Naive thymus-derived CD4-positive, alpha-beta T cell (primary cell): ENCODE results near the gene NTNG1. TPM values are rescaled to one million over a fixed set of nuclear protein-coding genes. Genes with fewer than 3 reads are reported as not detected.

Experiments used
- ATAC-seq: fragments of 150-1000 bp; cut with Tn5 transposase; 2 replicates; pipeline ENCODE4 v1.10.0; 2021; ENCODE audit warnings: mild to moderate bottlenecking, moderate library complexity
- CTCF ChIA-PET: fragments of 350-600 bp; sonication (Branson Sonifier 250); formaldehyde crosslinking; loops from one replicate; lab custom pipeline; 2021; ENCODE audit warnings: antibody characterized with exemption; lab: Charles Lee
- POLR2A ChIA-PET: fragments of 350-600 bp; sonication (Branson Sonifier 250); formaldehyde crosslinking; loops from one replicate; lab custom pipeline; 2021; ENCODE audit warnings: antibody characterized with exemption, inconsistent platforms; lab: Charles Lee
- DNase-seq, 9 donors: peaks; one replicate each; pipeline versions ENCODE4 v3.0.0 to v3.0.0-alpha.2; 2020 to 2022; ENCODE audit warnings: mixed read lengths in 1 of 9
- H3K27ac ChIP-seq: one replicate; pipeline ENCODE4 v1.7.0; 2013; ENCODE audit warnings: mild to moderate bottlenecking, low read depth, low read length, moderate library complexity
- H3K27me3 ChIP-seq, 2 donors: one replicate each; pipeline ENCODE4 v1.7.0; 2013; ENCODE audit warnings: low read length in 2 of 2, mild to moderate bottlenecking in 2 of 2, moderate library complexity in 2 of 2; ENCODE audit not compliant: control insufficient read depth in 2 of 2, insufficient read depth in 2 of 2
- H3K36me3 ChIP-seq, 3 experiments: 1 replicate in 2 of 3; 2 replicates in 1 of 3; pipeline ENCODE4 v1.7.0; 2013; ENCODE audit warnings: low read length in 3 of 3, mild to moderate bottlenecking in 3 of 3, moderate library complexity in 1 of 3; ENCODE audit not compliant: insufficient read depth in 3 of 3, control insufficient read depth in 2 of 3
- H3K4me1 ChIP-seq, 2 donors: one replicate each; pipeline ENCODE4 v1.7.0; 2013; ENCODE audit warnings: low read length in 2 of 2, mild to moderate bottlenecking in 2 of 2, moderate library complexity in 1 of 2; ENCODE audit not compliant: control insufficient read depth in 2 of 2, insufficient read depth in 2 of 2
- H3K4me3 ChIP-seq: 2 replicates; pipeline ENCODE4 v1.7.0; 2013; ENCODE audit warnings: mild to moderate bottlenecking, low read length
- H3K9me3 ChIP-seq, 3 experiments: 1 replicate in 2 of 3; 2 replicates in 1 of 3; pipeline ENCODE4 v1.7.0; 2013; ENCODE audit warnings: low read length in 3 of 3; ENCODE audit not compliant: control insufficient read depth in 2 of 3
- H3K27ac Mint-ChIP-seq, 9 donors: one replicate each; pipeline ENCODE4 v1.8.0; 2020 to 2022; ENCODE audit warnings: mixed read lengths in 9 of 9, mild to moderate bottlenecking in 8 of 9, moderate library complexity in 5 of 9, inconsistent platforms in 2 of 9
- H3K27me3 Mint-ChIP-seq, 5 donors: one replicate each; pipeline ENCODE4 v1.8.0; 2021 to 2022; ENCODE audit warnings: mixed read lengths in 5 of 5, mild to moderate bottlenecking in 1 of 5
- H3K36me3 Mint-ChIP-seq, 5 donors: one replicate each; pipeline ENCODE4 v1.8.0; 2020 to 2022; ENCODE audit warnings: mixed read lengths in 5 of 5, mild to moderate bottlenecking in 3 of 5, inconsistent platforms in 1 of 5
- H3K4me1 Mint-ChIP-seq, 7 donors: one replicate each; pipeline ENCODE4 v1.8.0; 2020 to 2022; ENCODE audit warnings: mixed read lengths in 7 of 7, mild to moderate bottlenecking in 3 of 7, inconsistent platforms in 1 of 7
- H3K4me3 Mint-ChIP-seq, 10 donors: one replicate each; pipeline ENCODE4 v1.8.0; 2020 to 2022; ENCODE audit warnings: mild to moderate bottlenecking in 10 of 10, mixed read lengths in 10 of 10, moderate library complexity in 6 of 10, inconsistent platforms in 2 of 10
- H3K9me3 Mint-ChIP-seq, 11 donors: one replicate each; pipeline ENCODE4 v1.8.0; 2020 to 2022; ENCODE audit warnings: mixed read lengths in 11 of 11, mild to moderate bottlenecking in 4 of 11, inconsistent platforms in 1 of 11, moderate library complexity in 1 of 11
- intact Hi-C, 2 donors: fragments of 100-400 bp; cut with micrococcal nuclease; formaldehyde crosslinking; loops; one replicate each; pipeline ENCODE4 v1.15.1; 2023
- polyA plus RNA-seq, 2 donors: library from polyadenylated mRNA; unstranded; fragments of 300-500 nt; fragmentation: Illumina TruSeq; gene quantifications; one replicate each; pipeline ENCODE4 v1.2.3, GENCODE V29; 2021
- total RNA-seq, 6 experiments: library from RNA in 5 of 6; stranded (reverse) in 5 of 6; gene quantifications; 1 replicate in 5 of 6; 2 replicates in 1 of 6; pipeline ENCODE4 v1.2.3 and lab custom pipeline; 2021 to 2026

NTNG1 gene
- total and polyA plus RNA-seq, 7 experiments from 2014 or later: not detected

DNA sequence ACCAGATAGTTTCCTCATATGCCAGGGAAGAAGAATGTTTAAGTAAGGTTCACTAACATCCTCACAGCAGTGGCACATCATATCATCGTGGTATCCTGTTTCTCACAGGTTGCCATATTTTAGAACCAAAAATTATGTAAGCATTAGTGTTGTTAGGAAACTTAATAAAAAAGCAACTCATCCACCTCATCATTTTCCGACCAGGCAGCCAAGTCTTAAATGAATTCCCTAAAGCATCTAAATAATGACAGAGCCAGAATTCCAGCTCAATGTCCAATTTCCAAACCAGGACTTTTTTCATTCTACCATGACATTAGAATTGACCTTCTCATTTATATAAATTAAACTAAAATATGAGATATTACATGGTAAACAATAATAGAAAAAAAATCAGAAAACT is 272.7 kb downstream of the NTNG1 start:
- H3K27ac Mint-ChIP-seq: no peak overlapping the region
- H3K36me3 ChIP-seq: no peaks in the 10 kb centered on the region
- intact Hi-C loops: no loop called here
- no peaks in the 10 kb centered on the region for H3K4me1 ChIP-seq
- no peak for ATAC-seq
- no peaks in the 10 kb centered on the region for H3K36me3 Mint-ChIP-seq
- no peak for DNase-seq
- H3K9me3 ChIP-seq: no peaks in the 10 kb centered on the region
- peaks cover 0 to 24% (median 9%) of the 10 kb centered on the region in 5 donors for H3K27me3 Mint-ChIP-seq
- H3K4me3 Mint-ChIP-seq: no peak overlapping the region
- CTCF ChIA-PET: no interaction called here
- H3K4me3 ChIP-seq: no peak overlapping the region
- POLR2A ChIA-PET: no interaction called here
- no peak overlapping the region for H3K27ac ChIP-seq
- H3K27me3 ChIP-seq: no peaks in the 10 kb centered on the region
- H3K4me1 Mint-ChIP-seq: no peaks in the 10 kb centered on the region
- peaks cover 0 to 2% (median 0%) of the 10 kb centered on the region in 11 donors for H3K9me3 Mint-ChIP-seq

DNA sequence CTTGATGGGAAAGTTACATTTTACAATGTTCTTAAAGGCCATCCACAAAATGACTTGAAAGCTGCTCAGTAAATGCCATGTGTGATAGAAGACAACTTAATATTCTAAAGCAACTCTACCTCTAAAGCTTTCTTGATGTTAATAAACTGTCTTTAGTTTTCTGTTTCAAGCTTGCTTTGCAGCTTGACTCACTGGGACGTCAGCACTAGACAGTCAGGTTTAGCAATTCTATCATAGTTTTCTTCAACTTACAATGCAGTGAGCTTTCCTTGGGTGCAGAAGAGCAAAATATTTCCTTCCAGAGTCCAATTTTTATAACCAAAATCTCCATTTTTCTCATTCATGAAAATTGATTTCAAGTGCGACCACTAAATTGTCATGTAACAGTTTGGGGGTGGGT is 273.1 kb downstream of the NTNG1 start:
- Mint-ChIP-seq H3K27ac (no peak overlapping the region), H3K4me3 (no peak overlapping the region), H3K36me3 (no peaks in the 10 kb centered on the region), H3K4me1 (no peaks in the 10 kb centered on the region), H3K27me3 (peaks cover 0 to 24% (median 11%) of the 10 kb centered on the region in 5 donors), H3K9me3 (peaks cover 0 to 2% (median 0%) of the 10 kb centered on the region in 11 donors)
- CTCF ChIA-PET: no interaction called here
- Histone ChIP-seq H3K4me1 (no peaks in the 10 kb centered on the region), H3K27me3 (no peaks in the 10 kb centered on the region), H3K4me3 (no peak overlapping the region), H3K9me3 (no peaks in the 10 kb centered on the region), H3K36me3 (no peaks in the 10 kb centered on the region), H3K27ac (no peak overlapping the region)
- POLR2A ChIA-PET: no interaction called here
- intact Hi-C loops: no loop called here
- DNase-seq (no peak), ATAC-seq (no peak)

DNA sequence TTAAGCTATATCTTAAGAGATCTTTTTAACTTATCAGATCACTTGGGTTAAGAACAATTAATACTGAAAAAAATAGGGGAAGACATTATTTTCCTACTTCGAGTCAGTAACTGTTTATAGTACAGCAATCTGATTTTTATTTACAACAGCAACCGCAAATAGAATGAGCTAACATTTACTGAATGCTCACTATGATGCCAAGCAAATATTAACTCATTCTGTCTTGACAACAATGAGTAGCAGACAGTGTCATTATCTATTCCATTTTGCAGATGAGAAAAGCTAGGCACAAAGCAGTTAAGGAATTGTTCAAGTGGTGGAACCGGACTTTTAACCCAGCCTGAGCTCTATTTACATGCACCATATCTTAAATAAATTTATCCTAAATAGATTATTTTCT is 273.7 kb downstream of the NTNG1 start:
- Mint-ChIP-seq H3K4me1 (no peaks in the 10 kb centered on the region), H3K27ac (no peak overlapping the region), H3K9me3 (peaks cover 0 to 2% (median 0%) of the 10 kb centered on the region in 11 donors), H3K27me3 (peaks cover 0 to 24% (median 11%) of the 10 kb centered on the region in 5 donors), H3K4me3 (no peak overlapping the region), H3K36me3 (no peaks in the 10 kb centered on the region)
- ATAC-seq: no peak
- Histone ChIP-seq H3K27ac (no peak overlapping the region), H3K9me3 (no peaks in the 10 kb centered on the region), H3K4me3 (no peak overlapping the region), H3K4me1 (no peaks in the 10 kb centered on the region), H3K27me3 (no peaks in the 10 kb centered on the region), H3K36me3 (no peaks in the 10 kb centered on the region)
- ChIA-PET POLR2A (no interaction called here), CTCF (no interaction called here)
- DNase-seq: no peak
- intact Hi-C loops: no loop called here

DNA sequence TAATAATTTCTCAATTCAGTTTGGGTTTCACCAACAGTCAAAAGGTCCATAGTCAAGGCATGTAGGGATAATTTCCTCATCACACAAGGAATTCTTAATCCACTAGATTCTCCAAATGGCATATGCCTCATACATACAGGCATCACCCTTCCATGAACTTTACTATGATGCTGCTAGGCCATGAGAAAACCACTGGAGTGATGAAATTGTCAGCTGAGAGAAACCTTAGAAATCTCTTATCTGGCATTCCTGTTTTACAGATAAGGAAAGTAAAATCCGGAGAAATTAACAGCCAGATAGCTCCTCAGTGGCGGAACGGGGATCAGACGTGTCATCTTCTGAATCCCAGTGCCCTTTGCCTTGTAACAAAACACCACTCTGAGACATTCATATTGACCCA is 274.4 kb downstream of the NTNG1 start:
- POLR2A ChIA-PET: no interaction called here
- Histone ChIP-seq H3K36me3 (no peaks in the 10 kb centered on the region), H3K4me3 (no peak overlapping the region), H3K9me3 (no peaks in the 10 kb centered on the region), H3K27ac (no peak overlapping the region), H3K27me3 (no peaks in the 10 kb centered on the region), H3K4me1 (no peaks in the 10 kb centered on the region)
- intact Hi-C loops: no loop called here
- CTCF ChIA-PET: no interaction called here
- H3K4me3 Mint-ChIP-seq: no peak overlapping the region
- ATAC-seq (no peak), DNase-seq (no peak)
- H3K4me1 Mint-ChIP-seq: no peaks in the 10 kb centered on the region
- peaks cover 0 to 2% (median 0%) of the 10 kb centered on the region in 11 donors for H3K9me3 Mint-ChIP-seq
- no peaks in the 10 kb centered on the region for H3K36me3 Mint-ChIP-seq
- H3K27ac Mint-ChIP-seq: no peak overlapping the region
- H3K27me3 Mint-ChIP-seq: peaks cover 0 to 24% (median 11%) of the 10 kb centered on the region in 5 donors

DNA sequence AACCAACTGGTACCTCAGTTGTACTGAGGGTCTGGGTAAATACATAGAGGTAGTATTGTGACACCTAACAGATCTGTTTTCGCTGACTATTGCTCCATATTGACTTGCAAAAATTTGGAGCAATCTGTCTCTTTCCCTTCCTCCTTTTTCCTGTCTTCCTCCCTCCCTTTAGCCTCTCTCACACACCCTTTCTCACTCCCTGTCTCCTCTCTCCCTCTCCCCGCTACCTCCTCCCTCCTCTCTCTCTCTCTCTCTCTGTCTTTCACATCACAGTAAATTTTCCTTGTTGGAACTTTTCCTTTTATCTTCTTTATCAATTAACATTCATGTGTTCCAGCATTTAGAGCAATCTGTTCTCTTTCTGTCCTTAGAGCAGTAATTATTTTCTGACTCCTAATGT is 278.2 kb downstream of the NTNG1 start:
- H3K4me1 ChIP-seq: no peaks in the 10 kb centered on the region
- Mint-ChIP-seq H3K9me3 (peaks cover 0 to 2% (median 0%) of the 10 kb centered on the region in 11 donors), H3K4me1 (no peaks in the 10 kb centered on the region), H3K27ac (no peak overlapping the region), H3K36me3 (no peaks in the 10 kb centered on the region), H3K27me3 (peaks cover 0 to 18% (median 8%) of the 10 kb centered on the region in 5 donors), H3K4me3 (no peak overlapping the region)
- H3K27ac ChIP-seq: no peak overlapping the region
- no peak for DNase-seq
- no peak for ATAC-seq
- H3K27me3 ChIP-seq: no peaks in the 10 kb centered on the region
- H3K9me3 ChIP-seq: no peaks in the 10 kb centered on the region
- no peak overlapping the region for H3K4me3 ChIP-seq
- no peaks in the 10 kb centered on the region for H3K36me3 ChIP-seq
- CTCF ChIA-PET: no interaction called here
- intact Hi-C loops: no loop called here
- POLR2A ChIA-PET: no interaction called here

DNA sequence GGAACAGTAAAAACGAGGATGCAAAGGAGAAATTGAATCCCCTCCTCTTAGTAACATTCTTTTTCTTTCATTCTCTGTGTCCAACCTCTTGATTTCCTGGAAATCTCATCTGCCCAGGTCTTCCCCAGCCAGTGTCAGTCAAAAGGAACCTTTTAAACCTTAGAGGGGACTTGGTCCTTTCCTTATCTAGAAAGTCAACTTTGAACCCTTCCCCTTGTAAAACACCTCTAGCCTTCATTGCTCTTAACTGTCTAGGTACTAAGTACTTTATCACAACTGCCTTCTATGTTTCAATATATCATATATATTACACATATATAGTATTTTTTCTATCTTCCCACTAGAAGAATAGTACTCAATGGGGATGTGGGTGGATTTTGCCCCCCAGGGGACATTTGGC is 282.1 kb downstream of the NTNG1 start:
- H3K36me3 Mint-ChIP-seq: no peaks in the 10 kb centered on the region
- peaks cover 0 to 18% (median 11%) of the 10 kb centered on the region in 5 donors for H3K27me3 Mint-ChIP-seq
- intact Hi-C loops: no loop called here
- H3K4me3 Mint-ChIP-seq: no peak overlapping the region
- ATAC-seq (no peak), DNase-seq (no peak)
- H3K27ac Mint-ChIP-seq: no peak overlapping the region
- Histone ChIP-seq H3K4me1 (no peaks in the 10 kb centered on the region), H3K9me3 (no peaks in the 10 kb centered on the region), H3K36me3 (no peaks in the 10 kb centered on the region), H3K4me3 (no peak overlapping the region), H3K27me3 (no peaks in the 10 kb centered on the region), H3K27ac (no peak overlapping the region)
- H3K4me1 Mint-ChIP-seq: no peaks in the 10 kb centered on the region
- peaks cover 0 to 5% (median 0%) of the 10 kb centered on the region in 11 donors for H3K9me3 Mint-ChIP-seq
- POLR2A ChIA-PET: no interaction called here
- CTCF ChIA-PET: no interaction called here

DNA sequence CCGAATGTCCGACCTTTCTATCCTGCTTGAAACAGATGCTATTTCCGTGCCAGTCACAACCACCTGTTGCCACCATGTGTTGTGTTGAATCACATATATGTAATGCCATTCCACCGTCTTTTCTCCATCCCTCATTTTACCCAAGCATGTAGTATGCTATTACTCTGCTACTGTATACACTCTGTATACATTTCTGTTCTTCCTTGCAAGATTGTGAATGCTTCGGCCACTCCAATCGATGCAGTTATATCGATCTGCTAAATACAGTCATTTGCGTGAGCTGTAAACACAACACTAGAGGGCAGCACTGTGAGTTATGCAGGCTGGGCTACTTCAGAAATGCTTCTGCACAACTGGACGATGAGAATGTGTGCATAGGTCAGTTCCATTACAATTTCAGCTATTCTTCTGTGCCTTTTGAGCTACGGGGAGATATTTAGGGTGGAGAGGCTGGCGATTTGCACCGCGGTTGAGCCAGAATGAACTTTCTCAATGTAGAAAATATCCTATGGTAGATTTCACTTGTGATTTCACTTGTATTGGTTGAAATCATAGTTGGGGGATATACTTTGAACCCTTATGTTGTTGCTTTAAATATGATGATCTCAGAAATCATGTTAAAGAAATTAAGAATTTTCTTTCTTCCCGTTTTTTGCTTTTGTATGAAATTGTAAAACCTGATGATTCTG is 289.8 kb downstream of the NTNG1 start:
- Histone ChIP-seq H3K27ac (no peak overlapping the region), H3K36me3 (no peaks in the 10 kb centered on the region), H3K4me3 (no peak overlapping the region), H3K9me3 (no peaks in the 10 kb centered on the region), H3K27me3 (peaks cover 0 to 5% of the 10 kb centered on the region in 2 donors), H3K4me1 (no peaks in the 10 kb centered on the region)
- no peaks in the 10 kb centered on the region for H3K9me3 Mint-ChIP-seq
- peak overlapping the region in 1 of 9 donors; percentile 59 for H3K27ac Mint-ChIP-seq
- DNase-seq (no peak), ATAC-seq (peak; percentile 48)
- CTCF ChIA-PET: no interaction called here
- POLR2A ChIA-PET: no interaction called here
- H3K36me3 Mint-ChIP-seq: no peaks in the 10 kb centered on the region
- H3K4me3 Mint-ChIP-seq: no peak overlapping the region
- peaks cover 2 to 20% (median 9%) of the 10 kb centered on the region in 5 donors for H3K27me3 Mint-ChIP-seq
- H3K4me1 Mint-ChIP-seq: no peaks in the 10 kb centered on the region
- intact Hi-C loops: loop anchor here in 1 of 2 donors (1.0 kb wide), 2 partner anchors 99 to 320 kb away; no protein-coding TSS in a partner anchor
